ENCODE results near the gene PRKG1.

Gene PRKG1

DNA sequence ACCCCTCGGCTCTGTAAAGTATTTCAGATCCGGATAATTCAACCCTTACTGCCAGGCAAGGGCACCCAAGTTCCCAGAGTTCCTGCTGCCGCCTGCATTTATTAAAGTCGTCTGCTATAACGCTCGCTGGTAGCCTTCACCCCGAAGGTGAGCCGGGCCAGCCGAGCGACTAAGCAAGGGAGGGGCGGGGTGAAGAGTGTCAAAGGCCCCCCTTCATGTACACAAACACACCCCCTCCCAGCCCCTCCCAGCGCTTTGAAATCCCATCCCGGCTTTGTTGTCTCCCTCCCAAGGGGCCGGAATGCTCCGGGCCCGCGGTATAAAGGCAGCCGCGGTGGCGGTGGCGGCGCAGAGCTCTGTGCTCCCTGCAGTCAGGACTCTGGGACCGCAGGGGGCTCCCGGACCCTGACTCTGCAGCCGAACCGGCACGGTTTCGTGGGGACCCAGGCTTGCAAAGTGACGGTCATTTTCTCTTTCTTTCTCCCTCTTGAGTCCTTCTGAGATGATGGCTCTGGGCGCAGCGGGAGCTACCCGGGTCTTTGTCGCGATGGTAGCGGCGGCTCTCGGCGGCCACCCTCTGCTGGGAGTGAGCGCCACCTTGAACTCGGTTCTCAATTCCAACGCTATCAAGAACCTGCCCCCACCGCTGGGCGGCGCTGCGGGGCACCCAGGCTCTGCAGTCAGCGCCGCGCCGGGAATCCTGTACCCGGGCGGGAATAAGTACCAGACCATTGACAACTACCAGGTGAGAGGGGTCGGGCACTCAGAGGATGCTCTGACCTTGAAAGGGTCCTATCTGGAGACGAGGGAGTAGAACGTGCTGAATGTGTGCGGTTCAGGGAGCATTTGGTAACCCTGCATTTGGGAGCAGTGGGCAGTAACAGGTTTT is 1239.9 kb downstream of the PRKG1 start, which contains the start of gene DKK1:
TSS of gene DKK1 (plus strand) at position 349 of the 889 bp plus-strand sequence. CDS start at position 503, 154 bp downstream.
- no peak for DNase-seq

DNA sequence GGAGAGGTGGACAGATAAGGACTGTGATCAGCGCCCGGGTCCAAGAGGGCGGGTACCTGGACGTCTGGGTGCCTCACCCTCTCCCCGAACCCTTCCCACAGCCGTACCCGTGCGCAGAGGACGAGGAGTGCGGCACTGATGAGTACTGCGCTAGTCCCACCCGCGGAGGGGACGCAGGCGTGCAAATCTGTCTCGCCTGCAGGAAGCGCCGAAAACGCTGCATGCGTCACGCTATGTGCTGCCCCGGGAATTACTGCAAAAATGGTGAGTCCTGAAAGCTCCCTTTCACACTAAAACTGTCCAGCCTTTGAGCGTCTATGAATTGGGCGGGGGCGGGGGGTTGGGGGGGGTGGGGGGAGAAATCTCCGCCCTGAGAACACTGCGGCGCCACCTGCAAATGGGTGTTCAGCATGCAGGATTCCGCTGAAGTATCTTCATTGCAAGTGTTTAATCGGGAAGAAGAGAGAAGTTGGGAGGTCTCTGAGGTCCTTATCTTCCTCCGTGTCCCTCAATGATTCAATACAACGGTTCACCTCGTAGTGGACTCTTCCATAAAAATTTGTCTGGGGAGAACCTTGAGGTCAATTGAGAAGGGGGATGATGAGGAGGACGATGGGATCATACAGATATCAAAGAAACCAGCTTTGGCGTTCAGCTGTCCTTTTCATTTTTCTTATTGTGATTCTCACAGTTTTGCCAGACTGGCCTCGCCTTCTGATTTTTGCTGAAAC is 1240.7 kb downstream of the PRKG1 start:
- no peak for DNase-seq

DNA sequence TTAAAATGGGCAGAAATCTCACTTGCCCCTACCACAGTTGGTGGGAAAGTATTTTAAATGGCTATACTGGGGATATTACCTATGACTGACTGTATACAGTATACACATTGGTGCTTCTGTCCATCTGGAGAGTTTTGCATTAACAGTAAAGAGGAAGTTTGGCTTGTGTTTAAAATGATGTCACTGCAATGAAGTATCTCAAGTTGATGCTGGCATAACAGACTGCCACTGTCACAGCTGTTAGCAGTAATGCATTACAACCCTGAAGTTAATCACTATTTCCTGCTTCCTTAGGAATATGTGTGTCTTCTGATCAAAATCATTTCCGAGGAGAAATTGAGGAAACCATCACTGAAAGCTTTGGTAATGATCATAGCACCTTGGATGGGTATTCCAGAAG is 1241.7 kb downstream of the PRKG1 start:
- DNase-seq, result no peak

DNA sequence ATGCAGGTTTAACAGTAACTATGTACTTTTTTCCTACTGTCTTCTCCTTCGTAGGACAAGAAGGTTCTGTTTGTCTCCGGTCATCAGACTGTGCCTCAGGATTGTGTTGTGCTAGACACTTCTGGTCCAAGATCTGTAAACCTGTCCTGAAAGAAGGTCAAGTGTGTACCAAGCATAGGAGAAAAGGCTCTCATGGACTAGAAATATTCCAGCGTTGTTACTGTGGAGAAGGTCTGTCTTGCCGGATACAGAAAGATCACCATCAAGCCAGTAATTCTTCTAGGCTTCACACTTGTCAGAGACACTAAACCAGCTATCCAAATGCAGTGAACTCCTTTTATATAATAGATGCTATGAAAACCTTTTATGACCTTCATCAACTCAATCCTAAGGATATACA is 1242.2 kb downstream of the PRKG1 start:
- DNase-seq, result no peak

DNA sequence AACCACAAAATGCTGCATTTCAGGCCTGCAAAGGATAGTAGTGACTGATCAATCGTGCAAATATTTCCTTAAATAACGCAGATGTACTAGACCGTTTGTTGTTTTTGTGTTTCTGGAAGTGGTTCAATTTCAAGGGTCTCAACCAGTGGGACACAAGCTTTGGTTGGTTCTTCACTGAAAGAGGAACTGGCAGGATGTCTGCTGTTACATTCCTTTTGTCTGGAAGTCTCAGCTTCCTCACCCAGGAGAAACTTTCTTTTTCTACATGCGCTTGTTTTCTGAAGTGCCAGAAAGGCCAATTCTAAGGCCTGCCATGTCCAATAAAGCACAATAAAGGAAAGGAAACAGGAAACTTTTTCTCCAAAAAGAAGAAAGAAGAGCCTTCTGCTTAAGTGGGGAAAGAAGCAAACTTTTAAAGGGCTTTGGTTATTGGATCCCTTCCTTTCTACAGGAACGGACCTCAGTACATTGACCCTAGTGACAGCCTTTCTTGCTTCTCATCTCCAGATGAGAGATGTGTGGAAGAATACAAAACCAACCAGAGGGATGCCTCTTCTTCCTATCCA is 1243.9 kb downstream of the PRKG1 start:
- DNase-seq, result no peak

DNA sequence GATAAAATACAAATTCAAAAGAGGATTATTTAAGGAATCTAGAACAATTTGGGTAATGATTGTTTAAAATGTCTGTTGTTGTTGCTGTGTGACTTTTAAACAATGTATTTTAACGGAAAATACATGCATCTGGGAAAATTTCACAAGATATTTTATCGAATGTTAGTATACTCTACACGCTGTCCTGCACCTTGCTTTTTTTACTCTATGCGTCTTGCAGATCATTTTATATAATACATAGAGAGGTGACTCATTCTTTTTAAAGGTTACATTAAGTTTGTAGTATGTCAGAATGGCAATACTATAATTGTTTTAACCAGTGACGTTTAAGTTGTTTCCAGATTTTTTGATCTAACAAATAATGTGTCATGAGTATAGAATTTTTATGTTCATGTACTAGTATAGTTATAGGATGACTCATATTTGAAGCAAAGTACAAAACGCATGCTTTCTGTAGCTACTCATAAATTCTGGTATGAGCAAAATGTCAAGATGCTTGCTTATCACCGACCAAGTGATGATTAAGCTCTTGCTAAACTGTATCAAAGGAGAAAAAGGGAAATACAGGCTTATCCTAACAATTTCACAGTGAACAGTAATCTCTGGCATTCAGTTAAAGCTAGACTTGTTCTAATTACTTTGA is 1244.7 kb downstream of the PRKG1 start:
- DNase-seq, result no peak

DNA sequence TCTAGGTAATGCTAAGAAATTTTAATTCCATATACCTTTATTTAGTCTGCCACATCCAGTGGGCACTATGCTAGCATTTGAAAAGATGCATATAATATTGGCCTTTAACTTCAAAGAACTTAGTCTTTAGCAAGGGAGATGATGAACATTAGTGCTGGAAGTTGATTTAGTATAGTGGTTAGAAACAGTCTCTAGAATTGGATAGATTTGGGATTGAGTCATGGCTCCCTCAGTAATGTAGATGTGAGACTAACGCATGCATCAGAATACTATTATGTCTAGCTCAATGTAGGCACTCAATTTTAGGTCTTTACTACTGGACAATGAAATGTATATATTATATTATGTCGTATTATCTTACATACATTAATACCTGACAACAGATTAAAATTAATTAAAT is 1245.6 kb downstream of the PRKG1 start:
- no peak for DNase-seq

DNA sequence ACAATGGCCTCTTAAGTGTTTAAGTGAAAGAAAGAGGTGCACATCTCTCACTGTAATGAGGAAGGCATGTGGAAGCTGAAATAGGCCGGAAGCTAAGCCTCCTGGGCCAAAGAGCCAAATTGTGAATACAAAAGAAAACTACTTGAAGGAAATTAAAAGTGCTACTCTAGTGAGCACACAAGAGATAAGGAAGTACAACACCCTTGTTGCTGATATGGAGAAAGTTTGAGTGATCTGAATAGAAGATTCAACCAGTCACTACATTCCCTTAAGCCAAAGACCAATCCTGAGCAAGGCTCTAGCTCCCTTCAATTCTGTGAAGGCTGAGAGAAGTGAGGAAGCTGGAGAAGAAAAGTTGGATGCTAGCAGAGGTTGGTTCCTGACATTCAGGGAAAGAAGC is 1248.0 kb downstream of the PRKG1 start:
- DNase-seq, result no peak

DNA sequence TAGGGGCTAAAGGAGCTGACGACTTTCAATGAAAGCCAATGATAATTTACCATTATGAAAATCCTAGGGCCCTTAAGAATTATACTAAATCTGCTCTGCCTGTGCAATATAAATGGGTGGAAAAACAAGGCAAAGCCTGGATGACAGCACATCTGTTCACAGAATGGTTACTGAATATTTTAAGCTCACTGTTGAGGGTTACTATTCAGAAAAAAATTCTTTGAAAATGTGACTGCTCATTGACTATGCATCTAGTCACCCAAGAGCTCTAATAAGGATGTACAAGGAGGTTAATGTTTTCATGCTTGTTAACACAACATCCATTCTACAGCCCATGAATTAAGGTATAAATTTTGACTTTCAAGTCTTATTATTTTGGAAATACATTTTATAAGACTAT is 1248.6 kb downstream of the PRKG1 start:
- no peak for DNase-seq

DNA sequence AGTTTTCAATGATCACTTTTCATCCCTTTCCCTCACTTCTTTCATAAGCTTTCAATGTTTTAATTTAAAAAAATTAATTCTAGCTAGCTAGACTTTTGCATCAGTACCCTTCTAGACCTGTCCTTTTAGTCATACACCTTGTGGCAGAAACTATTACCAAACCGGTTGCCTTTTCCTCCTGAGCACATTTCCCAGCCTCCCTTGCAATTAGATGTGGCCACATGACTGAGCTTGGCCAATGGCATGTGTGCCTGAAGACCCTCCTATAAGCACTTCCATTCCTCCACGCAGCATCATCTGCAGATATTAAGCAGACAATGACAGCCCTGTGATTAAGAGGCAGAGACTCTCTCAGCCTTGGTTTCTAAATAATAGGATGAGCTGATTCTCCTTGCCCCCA is 1252.1 kb downstream of the PRKG1 start:
- DNase-seq, result no peak

DNA sequence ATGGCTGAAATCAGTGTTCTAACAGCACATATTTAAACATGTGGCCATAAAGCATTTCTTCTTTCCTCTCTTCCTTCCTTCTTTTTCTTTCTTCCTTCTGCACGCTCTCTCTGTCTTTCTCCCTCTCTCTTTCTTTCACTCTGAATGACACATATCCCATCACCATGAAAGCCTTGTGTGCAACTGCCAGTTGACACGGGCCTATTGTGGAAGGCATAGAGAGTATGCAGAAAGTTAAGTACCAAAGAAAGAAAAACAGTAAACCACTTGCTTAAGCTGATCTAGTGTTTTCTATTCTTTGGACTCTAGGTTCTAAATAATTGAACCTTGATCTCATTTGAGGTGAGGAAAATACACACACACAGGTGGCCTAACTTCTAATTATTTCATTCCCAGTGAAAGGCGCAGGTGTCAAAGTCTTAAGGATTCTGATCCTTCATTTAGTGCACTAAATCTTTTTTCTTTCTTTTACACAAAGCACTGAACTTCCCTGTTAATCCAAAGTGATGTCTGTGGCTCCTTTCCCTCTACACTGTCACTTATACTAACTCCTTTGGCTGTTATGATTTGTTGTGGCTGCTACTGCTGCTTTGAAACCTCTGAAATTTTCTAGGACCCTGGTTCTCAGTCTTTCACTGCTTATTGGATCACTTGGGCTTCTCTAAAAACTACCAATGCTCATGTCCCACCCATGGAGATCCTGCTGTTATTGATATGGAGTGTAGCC is 1257.5 kb downstream of the PRKG1 start:
- no peak for DNase-seq

DNA sequence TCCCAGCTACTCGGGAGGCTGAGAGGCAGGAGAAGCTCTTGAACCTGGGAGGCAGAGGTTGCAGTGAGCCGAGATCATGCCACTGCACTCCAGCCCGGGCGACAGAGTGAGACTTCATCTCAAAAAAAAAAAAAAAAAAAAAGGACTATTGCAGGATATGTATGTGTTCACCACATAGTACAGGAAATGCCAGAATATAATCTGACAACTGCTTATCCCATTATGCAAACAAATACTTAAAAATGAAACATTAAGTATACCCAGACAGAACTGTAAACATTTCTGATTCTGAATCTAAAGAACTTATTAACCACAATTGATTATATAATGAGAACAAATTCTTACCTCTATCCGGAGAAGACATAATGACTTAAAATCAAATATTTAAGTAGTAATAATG is 1258.5 kb downstream of the PRKG1 start:
- no peak for DNase-seq

DNA sequence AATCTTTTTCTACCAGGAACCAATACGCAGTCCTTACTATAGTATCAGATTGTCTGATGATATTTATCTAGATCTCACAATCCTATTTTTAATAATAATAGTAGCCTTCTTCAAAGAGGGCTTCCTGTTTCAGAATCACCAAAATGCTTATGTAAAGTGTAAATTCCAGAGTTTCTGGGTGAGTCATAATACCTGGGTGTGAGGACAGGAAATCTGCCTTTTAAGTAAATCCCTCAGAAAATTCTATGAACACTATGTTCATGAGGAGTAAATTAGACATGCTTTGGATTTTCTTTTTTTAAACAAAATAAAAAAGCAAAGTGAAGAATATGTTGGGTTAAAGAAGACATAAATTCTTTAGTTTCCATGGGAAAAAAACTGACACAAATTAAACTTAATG is 1260.3 kb downstream of the PRKG1 start:
- no peak for DNase-seq

DNA sequence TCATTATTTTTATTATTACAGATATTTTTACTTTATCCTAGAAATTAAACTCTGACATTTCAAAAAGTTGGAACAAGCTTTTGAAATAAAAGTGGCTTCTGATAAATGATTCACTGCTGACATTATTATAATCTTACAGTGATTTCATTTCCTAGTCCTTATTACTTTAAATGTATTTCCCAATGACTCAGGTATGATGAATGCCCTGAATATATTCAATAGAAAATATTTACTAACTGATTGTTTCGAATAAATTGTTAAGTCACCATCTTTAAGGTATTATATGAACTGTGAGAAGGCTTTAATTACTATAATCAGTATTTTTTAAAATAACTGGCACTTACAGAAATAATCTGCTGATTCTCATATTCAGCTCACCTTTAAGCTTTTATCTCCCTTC is 1261.4 kb downstream of the PRKG1 start:
- no peak for DNase-seq

DNA sequence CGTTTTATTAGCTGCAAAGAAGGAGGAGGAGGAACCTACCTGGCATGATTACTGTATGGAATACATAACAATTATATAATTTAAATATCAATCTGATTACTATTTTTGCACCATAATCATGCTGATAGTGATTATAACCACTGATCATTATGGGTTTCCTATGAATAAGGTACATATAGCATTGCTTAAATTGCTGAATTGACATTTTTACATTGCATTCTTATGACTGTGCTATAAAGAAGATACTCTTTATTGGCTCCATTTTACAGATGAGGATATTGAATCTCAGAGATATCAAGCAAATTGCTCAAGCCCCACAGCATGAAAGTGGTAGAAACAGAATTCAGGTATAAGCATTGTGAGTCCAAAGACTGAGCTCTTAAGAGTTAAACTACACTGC is 1262.9 kb downstream of the PRKG1 start:
- no peak for DNase-seq

DNA sequence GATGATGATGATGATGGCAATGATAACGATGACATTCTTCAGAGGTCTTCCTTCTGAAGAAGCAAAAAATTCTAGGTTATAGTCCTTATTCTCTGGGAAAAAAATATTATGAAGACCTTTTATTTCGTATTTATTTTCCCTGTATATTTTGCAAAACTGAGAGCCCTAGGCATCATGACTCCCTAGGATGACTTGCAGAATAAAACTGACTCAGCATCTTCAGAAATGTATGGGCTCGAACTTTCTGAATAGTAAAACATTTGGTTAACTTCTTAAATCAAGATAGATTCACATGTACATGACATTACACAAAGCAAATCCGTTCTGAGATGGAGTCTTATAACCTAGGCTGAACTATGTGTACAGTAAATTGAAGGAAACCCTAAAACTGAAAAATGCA is 1269.2 kb downstream of the PRKG1 start:
- no peak for DNase-seq

DNA sequence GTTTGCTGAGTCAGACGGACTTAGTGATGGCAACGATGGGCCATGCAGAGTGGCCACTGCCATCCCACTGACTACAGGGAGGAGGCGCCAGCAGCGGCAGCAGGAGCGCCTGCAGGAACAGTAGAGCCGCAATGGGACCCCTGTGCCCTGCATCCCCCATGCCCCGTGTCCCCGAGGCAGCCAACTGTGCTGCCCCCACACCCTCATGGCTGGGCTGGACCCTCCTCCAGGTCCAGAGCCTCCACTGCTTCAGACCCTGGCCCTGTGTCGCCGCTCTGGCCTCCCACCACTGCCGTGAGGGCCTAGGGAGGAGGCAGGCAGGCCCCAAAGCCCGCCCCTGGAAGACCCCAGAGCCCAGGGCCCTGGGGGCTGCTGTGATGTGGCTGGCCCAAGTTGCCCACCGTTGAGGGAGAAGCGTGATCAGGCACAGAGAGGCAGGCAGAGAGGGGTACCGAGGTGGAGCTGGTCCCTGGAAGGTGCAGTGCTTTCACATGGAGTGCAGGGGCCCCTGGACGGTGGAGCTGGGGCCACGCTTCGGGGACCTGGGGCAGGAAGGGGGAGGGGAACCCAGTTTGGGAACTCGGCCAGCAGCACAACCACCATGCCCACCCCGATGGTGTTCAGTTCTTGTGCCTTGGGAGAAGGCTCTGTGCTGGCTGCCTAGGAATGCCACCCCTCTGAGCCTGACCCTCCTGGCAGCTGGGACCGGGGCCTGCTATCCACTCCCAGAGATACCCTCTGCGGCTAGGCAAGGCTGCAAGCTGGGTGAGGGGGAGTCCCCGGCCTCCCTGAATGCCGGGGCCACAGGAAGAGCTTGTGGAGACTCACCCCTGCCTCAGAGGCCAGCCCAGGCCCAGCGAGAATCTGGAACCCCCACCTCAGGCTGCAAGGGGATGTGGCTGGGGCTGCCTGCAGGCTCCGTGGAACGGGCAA is 1272.4 kb downstream of the PRKG1 start:
- DNase-seq, result no peak

DNA sequence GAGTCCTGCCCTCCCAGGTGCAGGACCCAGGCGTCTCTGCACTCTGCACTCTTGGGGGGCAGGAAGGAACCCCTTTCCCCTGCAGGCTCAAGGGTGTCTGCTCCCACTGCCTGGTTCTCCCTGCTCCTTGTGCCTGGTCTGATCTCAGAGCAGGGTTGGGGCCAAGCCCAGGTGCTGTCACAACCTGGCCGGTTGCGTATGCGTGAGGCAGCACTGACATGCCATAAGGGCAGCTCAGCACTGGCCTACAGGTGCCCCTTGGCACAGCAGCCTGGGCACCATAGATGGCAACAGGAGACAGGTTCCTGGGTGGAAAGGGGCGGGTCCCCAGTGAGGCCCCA is 1273.0 kb downstream of the PRKG1 start:
- no peak for DNase-seq

Measured in NCI-H2171 (cell line).